GM21381 (cell line): ENCODE measurements around the gene JAZF1.

Experiments
- ATAC-seq: cut with Tn5 transposase; IDR thresholded peaks from one replicate; pipeline ENCODE4 v1.9.1; 2021; ENCODE audit warnings: mild to moderate bottlenecking, moderate library complexity; ENCODE audit not compliant: unreplicated experiment

The JAZF1 gene

GRCh38 chr7:28192786-28193585, 12.4 kb upstream of the JAZF1 start:
- no peak for ATAC-seq

DNA sequence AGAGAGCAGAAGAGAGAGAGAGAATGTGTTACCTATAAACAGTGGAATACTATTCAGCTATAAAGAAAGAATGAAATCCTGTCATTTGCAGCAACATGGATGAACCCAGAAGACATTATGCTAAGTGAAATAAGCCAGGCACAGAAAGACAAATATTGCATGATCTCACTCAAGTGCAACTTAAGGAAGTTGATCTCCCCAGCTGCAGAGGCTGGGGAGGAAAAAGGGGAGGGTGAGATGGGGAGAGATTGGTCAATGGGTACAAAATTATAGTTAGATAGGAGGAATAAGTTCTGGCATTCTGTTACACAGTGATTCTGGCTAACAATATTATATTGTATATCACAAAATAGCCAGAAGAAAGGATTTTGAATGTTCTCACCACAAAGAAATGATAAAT, 11.2 kb upstream of the JAZF1 start:
- no peak for ATAC-seq

DNA sequence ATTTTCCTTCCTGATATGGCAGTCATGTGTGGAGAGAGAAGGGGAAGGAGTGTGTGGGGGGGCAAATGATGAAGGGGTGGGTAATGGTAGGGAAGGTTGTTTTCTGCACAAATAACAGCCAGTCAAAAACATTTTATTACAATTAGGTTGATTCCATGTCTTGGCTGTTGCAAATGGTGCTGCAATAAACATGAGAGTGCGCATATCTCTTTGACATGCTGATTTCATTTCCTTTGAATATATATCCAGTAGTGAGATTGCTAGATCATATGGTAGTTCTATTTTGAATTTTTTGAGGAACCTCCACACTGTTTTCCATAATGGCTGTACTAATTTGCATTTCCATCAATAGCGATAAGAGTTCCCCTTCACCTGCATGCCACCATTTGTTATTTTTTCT, 10.6 kb upstream of the JAZF1 start:
- no peak for ATAC-seq

- no peak for ATAC-seq
Measured at GRCh38 chr7:28190077-28190710, 9.6 kb upstream of the JAZF1 start.

- ATAC-seq, result no peak
Measured at GRCh38 chr7:28187012-28187411, 6.4 kb upstream of the JAZF1 start.

- ATAC-seq, result no peak
Measured at GRCh38 chr7:28183627-28184026, 3.0 kb upstream of the JAZF1 start.

DNA sequence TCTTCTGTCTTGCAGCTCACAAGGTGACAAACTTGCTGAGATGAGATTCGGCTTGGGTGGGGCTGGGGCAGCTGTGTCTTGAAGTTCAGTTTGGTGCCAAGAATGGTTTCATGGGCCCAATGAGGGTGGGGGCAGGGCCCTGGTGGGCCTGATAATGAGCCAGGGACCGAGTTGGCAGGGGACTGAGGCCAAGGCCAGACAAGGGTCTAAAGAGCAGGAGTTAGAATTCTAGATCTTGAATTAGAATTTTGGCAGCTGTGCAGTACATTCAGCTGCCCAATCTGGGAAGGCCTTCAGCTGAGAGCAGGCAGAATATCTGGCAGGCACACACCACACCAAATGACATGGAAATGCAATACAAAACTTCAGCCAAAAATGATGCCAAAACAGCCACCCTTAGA, 1.5 kb upstream of the JAZF1 start:
- ATAC-seq, result no peak

GRCh38 chr7:28181416-28181815, 821 bp upstream of the JAZF1 start:
- ATAC-seq, result no peak

GRCh38 chr7:28180031-28180363, 598 bp downstream of the JAZF1 start:
- no peak for ATAC-seq

- ATAC-seq, result peak; percentile 78
Measured at GRCh38 chr7:28179120-28180030, 1.2 kb downstream of the JAZF1 start.

GRCh38 chr7:28178599-28178998, 2.0 kb downstream of the JAZF1 start:
- no peak for ATAC-seq

DNA sequence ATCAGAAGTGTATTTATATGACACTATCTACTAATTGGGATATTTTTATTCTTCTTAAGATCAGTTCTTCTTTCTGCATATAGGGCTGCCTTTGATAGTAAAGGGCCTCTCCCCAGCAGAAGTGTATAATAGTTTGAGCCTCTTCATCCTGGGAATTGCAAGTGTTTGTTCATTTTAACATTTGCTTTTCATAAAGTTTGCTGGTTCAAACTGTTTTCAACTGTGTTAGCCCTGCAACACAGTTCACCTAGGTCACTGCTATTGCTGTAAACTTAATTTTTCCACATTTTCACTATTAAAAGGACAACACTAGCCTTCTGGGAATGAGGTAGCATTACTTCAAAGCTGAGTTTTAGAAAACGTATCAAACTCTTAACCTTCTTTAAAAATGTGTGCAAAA, 2.8 kb downstream of the JAZF1 start:
- ATAC-seq, result no peak

- ATAC-seq, result no peak
Measured at GRCh38 chr7:28176645-28177044, 4.0 kb downstream of the JAZF1 start.

GRCh38 chr7:28176174-28176573, 4.4 kb downstream of the JAZF1 start:
- ATAC-seq, result no peak

- no peak for ATAC-seq
Measured at GRCh38 chr7:28174901-28175661, 5.5 kb downstream of the JAZF1 start.

DNA sequence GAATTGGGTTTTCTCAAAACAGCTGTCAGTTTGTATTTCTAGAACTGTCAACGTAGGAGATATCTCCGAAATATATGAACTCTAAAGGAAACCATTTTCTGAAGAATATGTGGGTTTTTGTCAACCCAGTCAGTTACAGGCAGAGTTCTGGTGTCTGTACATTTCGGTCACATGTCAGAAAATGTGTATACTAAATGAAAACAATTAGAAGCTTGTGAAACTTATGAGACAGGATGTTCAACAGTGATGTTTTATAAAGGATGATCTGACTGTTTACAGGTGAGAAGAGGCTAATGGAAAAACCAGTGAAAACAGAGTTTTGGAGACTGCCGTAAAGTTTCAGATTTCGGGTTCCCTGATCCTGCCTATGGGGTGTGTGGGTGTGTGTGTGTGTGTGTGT, 6.2 kb downstream of the JAZF1 start:
- no peak for ATAC-seq

DNA sequence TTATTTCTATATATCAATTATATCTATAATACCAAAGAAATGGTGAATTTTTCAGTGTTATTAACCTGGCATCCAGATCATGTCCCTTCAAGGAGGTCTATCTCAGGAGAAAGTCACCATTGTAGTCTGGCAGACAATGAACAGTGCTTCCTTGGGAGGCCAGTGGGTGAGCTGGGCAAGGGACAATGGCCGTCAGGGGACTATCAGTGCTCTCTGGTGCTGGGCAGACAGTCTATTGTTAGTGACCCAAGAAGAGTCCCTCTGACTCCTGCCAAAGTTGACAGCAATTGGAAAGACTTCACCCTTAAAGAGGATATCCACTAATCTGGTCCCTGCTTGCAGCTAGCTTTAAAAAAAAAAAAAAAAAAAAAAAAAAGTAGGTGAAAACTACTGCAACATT, 7.1 kb downstream of the JAZF1 start:
- no peak for ATAC-seq

- ATAC-seq, result no peak
Measured at GRCh38 chr7:28172958-28173357, 7.6 kb downstream of the JAZF1 start.

- ATAC-seq, result no peak
Measured at GRCh38 chr7:28170701-28171100, 9.9 kb downstream of the JAZF1 start.

DNA sequence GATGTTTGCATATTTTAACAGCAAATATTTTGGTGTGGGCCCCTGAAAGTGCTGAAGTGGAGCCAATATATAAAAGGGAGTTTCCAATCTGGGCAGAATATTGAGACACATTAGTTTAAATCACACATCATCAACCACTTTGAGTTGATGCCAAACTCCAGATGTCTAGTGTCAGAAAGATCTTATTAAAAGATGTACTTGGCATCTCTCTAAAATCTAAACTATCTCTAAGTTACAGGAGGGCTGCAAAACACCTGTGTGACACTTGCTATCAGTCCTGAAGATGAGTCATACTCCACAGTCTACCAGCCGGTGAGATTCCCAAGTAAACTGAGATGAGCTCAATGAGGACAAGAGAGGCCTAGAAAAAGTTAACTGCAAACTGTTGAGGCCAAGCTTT, 11.4 kb downstream of the JAZF1 start:
- ATAC-seq, result no peak
